Measurements from ENCODE around the gene POLA2.

POLA2 gene

GRCh38 chr11:65223011-65223410, 38.8 kb upstream of the POLA2 start:
- in situ Hi-C loops (cut with HindIII; ENCODE audit: low pct_ligation_motif_present, low sequenced_read_pairs) = no loop called here
- no peak overlapping the region for H3K4me3 ChIP-seq (ENCODE audit: low read depth, low read length)
- H3K27me3 ChIP-seq (replicated peaks) = no peaks in the 10 kb centered on the region
- H3K27ac ChIP-seq = no peak overlapping the region
- no peak for DNase-seq
- no peaks in the 10 kb centered on the region for H3K36me3 ChIP-seq (replicated peaks)
- TF ChIP-seq CTCF (IDR thresholded peaks at IDR 0.05; ENCODE audit: low read depth, low read length, missing control alignments) = no peak

GRCh38 chr11:65224930-65225278, 36.9 kb upstream of the POLA2 start:
- in situ Hi-C loops (cut with HindIII; ENCODE audit: low pct_ligation_motif_present, low sequenced_read_pairs) = no loop called here
- Histone ChIP-seq H3K27ac (no peak overlapping the region), H3K36me3 (replicated peaks) (no peaks in the 10 kb centered on the region), H3K4me3 (ENCODE audit: low read depth, low read length) (no peak overlapping the region), H3K27me3 (replicated peaks) (no peaks in the 10 kb centered on the region)
- no peak for TF ChIP-seq CTCF (IDR thresholded peaks at IDR 0.05; ENCODE audit: low read depth, low read length, missing control alignments)
- DNase-seq = peak; percentile 68

GRCh38 chr11:65225279-65226102, 36.3 kb upstream of the POLA2 start:
- Histone ChIP-seq H3K36me3 (replicated peaks) (no peaks in the 10 kb centered on the region), H3K27me3 (replicated peaks) (no peaks in the 10 kb centered on the region), H3K4me3 (ENCODE audit: low read depth, low read length) (peak overlapping the region; percentile 52), H3K27ac (no peak overlapping the region)
- in situ Hi-C loops (cut with HindIII; ENCODE audit: low pct_ligation_motif_present, low sequenced_read_pairs) = no loop called here
- TF ChIP-seq CTCF (IDR thresholded peaks at IDR 0.05; ENCODE audit: low read depth, low read length, missing control alignments) = peak; percentile 78
- peak; percentile 35 for DNase-seq

- no peak for TF ChIP-seq CTCF (IDR thresholded peaks at IDR 0.05; ENCODE audit: low read depth, low read length, missing control alignments)
- no peak overlapping the region for H3K27ac ChIP-seq
- H3K4me3 ChIP-seq (ENCODE audit: low read depth, low read length) = peak overlapping the region; percentile 52
- H3K27me3 ChIP-seq (replicated peaks) = no peaks in the 10 kb centered on the region
- no peaks in the 10 kb centered on the region for H3K36me3 ChIP-seq (replicated peaks)
- DNase-seq = no peak
- in situ Hi-C loops (cut with HindIII; ENCODE audit: low pct_ligation_motif_present, low sequenced_read_pairs) = no loop called here
Observed at GRCh38 chr11:65226103-65226442, 35.7 kb upstream of the POLA2 start.

GRCh38 chr11:65227879-65228278, 33.9 kb upstream of the POLA2 start:
- no peaks in the 10 kb centered on the region for H3K27me3 ChIP-seq (replicated peaks)
- DNase-seq = no peak
- TF ChIP-seq CTCF (IDR thresholded peaks at IDR 0.05; ENCODE audit: low read depth, low read length, missing control alignments) = no peak
- in situ Hi-C loops (cut with HindIII; ENCODE audit: low pct_ligation_motif_present, low sequenced_read_pairs) = no loop called here
- no peak overlapping the region for H3K4me3 ChIP-seq (ENCODE audit: low read depth, low read length)
- H3K27ac ChIP-seq = no peak overlapping the region
- H3K36me3 ChIP-seq (replicated peaks) = no peaks in the 10 kb centered on the region

Measured in brain microvascular endothelial cell (primary cell).